GM19324 (cell line): ENCODE results near the gene PODN.

Experiments
- ATAC-seq: cut with Tn5 transposase; IDR thresholded peaks from one replicate; pipeline ENCODE4 v1.9.1; 2021; ENCODE audit warnings: mild to moderate bottlenecking, moderate library complexity; ENCODE audit not compliant: unreplicated experiment, low FRiP score

Gene PODN

DNA sequence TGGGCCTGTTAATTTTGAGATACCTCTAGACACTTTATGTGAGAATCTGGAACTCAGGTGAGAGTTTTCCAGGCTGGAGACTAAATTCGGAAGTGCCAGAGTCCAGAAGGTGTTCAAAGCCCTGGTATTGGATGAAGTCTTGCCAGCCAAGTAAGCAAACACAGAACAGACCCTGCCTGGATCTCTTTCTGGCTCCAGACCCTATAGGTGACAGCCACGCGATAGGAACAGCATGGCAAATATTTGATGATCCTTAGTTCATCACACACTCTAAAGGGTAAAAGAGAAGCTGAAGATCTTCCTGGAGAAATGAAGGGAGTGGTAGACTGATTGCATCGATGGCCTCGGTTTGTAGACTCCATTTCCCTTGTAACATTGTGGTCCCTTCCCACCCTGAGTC lies 49.7 kb downstream of the PODN start:
- ATAC-seq, result no peak

GRCh38 chr1:53112271-53112774 lies 50.3 kb downstream of the PODN start:
- ATAC-seq, result no peak

- no peak for ATAC-seq
Measured at GRCh38 chr1:53112861-53113260, 50.8 kb downstream of the PODN start.

DNA sequence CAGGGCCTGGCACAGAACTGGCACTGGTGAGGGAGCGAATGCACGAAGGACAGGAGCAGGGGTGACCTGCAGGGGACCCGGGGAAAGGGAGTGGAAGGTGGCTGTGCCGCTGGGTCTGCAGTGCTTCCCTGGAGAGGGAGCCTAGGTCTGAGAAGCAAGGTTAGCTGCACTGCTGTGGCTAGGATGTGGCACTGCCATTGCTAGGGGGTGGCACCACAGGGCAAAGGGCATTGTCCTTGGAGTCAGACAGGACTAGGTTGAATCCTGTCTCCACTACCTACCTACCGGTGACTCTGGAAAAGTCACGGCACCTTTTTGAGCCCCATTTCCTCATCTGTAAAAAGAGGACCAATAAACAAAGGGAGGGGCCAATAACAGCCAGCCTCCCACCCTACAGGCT lies 52.1 kb downstream of the PODN start:
- no peak for ATAC-seq

GRCh38 chr1:53114581-53115400 lies 52.8 kb downstream of the PODN start:
- ATAC-seq, result no peak

DNA sequence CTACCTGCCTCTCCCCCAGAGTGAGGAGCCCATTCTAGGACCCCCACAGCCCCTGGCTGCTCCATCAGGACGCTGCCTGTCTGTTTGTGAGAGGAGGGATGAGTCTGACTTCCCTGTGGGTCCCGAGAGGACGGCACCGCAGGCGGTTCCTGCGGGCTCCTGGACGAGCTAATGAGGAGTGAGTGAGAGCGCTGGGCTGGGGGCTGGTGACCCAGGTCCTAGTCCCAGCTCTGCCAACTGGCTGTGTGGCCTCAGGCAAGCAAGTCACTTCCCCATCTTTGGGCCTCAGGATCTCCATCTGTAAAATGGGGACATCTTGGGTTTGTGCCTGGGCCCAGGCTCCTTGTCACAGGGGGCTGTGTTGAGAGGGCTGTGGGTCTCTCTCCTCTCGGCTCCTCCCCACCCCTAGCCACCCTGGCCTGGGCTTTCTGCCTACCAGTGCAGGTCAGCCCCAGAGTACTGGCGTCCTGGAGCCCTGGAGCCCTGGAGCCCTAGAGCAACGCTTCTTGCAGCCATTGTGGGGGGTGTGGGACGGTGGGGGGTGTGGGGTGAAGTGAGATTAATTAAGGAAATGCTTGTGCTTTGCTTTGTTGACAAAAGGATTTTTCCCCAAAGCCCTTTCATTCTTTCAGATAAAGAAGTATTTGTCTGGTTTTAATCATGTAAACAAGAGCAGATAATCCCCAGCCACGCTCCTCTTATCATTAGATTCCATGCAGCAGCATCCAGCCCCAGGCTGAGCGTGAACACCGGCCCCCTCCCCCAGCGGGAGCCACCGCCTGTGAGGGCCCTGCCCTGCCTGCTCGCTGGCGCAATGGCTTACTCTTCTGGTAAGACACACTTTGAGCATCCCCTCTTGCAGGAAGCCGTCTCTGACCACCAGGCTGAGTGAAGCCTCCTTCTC lies 53.6 kb downstream of the PODN start:
- ATAC-seq, result no peak

DNA sequence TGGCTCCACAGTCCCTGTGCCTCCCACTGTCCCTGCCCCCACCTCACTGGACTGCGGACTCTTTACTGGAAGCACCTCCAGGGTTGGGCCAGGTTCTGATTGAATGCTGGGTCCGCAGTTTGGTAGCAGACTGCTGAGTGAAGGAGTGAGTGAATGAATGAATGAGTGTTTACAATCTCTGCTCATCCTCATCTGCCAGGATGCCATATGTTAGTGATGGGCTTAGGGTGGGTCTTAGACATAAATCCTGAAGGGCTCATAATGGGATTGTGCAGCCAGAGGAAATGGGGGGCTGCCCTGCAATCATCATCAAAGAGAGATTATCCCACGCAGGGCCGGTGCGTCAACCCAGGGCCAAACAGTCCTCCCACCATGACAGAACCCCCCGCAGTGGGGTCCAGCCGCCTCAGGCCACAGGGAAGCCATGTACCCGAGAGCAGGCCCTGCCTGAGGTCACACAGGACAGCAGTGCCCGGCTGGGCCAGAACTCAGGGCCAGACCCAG lies 54.3 kb downstream of the PODN start:
- no peak for ATAC-seq

- ATAC-seq, result no peak
Measured at GRCh38 chr1:53116933-53117600, 55.1 kb downstream of the PODN start.

DNA sequence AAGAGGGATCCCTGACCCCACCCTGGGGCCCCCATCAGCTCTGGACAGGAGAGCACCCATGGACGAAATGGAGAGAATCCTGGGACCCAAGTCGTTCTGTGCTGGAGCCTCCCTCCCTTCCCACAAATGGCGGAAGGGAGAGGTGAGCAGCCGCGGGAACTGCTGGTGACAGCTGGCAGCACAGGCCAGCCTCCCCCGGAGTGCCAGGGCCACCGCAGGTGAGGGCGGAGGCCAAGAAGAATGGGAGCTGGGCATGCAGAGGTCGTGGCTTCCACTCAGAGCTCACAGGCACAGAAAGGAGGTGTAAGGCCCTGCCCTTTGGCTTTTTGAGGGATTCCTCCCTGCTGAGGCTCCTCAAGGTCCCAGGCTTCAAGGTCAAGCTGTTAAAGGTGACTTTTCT lies 55.8 kb downstream of the PODN start:
- no peak for ATAC-seq

GRCh38 chr1:53120659-53121058 lies 58.6 kb downstream of the PODN start:
- no peak for ATAC-seq

DNA sequence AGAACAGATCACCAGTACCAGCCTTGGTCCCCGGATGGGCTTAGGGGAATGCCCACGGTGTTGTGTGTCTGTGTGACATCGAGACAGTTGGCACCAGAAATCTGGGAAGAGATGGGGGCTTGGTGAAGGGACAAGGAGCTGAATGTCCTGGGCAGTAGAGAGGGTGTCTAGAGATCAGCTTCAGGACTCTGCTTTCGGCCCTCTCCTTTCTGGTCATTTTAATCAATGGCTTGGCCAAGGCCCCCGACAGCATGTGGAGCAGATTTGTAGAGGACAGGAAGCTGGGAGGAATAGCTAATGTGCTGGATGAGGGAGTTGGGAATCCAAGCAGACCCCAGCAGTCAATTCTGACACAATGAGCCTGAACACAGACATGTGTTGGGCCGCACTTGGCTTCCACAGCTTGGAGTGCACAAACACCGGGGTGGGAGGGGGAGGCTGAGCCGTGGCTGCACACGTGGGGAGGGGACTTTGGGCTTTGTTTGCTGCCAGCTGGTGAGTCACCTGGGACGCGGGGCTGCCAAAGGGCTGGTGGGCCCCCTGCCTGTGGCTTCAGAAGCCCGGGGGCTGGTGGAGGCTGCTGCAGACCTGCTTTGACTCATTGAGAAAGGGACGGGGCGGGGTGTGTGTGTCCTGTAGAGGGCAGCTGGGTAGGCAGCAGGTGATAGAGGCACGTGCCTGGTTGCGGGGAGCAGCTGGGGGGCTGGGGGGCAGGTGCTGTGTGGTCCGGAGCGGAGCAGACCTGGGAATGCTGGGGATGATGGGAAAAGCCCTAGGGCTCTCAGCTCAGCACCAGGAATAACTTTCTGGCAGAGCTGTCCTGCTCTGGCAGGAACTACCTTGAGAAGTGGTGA lies 59.5 kb downstream of the PODN start:
- ATAC-seq, result no peak

- no peak for ATAC-seq
Measured at GRCh38 chr1:53122201-53122885, 60.3 kb downstream of the PODN start.

DNA sequence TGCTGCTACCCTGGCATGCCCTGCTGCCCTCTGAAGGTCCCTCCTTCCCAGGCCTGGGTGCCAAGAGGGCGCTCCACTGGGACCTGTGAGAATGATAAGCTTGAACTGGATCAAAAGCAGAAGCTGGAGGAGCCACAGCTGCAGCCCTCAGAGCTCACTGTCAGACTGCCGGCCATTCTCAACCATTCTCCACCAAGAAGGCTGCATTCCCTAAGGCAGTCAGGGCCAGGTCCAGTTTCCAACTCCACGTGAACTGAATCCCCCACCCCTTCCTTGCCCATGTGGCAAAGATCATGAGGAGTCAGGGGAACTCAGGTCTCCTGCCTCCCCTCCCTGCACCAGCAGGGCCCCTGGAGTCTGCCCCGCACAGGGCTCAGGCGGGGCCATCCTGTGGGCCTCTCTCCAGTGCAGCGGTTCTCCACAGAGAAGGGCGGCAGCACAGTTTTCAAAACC lies 61.0 kb downstream of the PODN start:
- no peak for ATAC-seq

DNA sequence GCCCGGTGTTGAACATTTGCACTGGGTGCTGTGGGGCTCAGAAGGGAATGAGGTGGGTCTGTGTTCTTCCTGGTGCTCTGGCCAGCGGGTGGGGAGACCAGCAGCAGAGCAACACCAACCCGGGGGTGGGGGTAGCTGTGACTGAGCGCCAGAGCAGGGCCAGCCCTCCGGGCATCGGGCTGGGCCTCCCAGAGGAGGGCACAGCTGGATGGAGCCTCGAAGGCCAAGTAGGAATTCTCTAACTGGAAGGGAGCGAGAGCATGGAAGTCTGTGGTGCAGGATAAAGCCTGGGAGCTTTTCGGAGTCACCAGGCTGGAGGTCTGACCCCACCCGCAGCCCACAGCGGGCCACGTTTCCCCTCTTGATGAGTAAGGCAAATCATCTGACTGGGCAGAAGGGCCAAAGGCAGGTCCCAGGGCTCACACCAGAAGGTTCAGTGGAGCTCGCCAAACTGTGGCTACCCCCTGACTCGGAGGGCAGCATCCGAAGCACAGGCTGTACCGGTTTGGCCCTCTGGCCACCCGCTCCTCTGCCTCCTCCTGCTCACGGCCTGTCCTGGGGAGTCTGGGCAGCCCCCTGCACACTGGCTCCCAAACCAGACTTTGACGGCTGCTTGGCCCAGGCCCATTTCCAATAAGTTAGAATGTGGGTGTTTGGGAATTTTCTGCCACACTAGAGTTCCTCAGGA lies 61.6 kb downstream of the PODN start:
- no peak for ATAC-seq

GRCh38 chr1:53125122-53125521 lies 63.1 kb downstream of the PODN start:
- ATAC-seq, result no peak

DNA sequence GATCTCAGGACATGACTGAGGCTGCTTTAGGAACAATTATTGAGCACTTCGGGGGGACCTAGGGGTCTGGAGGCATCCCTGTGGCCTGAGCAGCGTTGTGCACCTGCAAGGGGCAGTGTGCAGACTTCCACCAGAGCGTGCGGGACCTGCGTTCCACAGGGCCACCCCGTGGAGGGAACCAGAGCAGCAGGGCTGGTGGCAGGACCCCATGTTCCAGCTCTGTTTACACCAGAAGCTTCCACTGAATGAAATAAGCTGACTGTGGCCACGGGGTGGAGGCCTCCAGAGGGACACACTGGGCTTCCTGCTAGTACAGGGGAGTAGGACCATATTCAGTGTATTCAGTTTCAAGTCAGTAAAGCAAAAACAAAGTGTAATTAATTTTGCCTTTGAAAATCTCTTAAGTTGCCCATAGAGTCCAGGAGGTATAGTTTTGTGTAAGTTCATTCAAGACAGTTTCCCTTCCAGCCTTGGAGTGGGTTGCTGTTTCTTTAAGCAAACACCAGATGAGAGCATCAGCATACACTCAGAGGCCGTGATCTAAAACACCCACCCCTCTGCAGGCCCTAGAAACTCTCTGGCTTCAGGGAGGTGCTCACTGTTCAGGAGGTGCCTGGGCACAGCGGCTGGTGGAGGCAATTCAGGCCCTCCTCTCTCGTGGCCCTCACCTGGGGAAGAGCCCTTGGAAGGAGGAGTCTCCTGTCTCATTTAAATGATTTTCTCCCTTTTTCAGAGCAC lies 63.8 kb downstream of the PODN start:
- ATAC-seq, result no peak

- no peak for ATAC-seq
Measured at GRCh38 chr1:53126495-53126894, 64.5 kb downstream of the PODN start.

DNA sequence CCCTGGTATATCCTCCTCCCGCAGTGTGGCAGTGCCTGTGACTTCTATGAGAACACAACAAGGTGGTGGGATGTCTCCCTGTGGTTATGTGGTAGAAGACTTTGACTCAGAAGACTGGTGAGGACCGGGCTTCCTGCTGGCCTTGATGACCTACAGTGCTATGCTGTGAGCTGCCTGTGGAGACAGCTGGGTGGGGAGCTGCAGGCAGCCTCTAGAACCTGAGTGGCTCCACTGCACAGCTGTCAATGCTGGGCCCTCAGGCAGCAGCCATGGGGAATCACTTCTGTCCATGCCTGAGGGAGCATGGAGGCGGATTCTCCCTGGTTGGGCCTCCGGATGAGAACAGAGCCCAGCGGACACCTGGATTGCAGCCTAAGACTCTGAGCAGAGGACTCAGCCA lies 65.5 kb downstream of the PODN start:
- no peak for ATAC-seq
